ENCODE results near the gene TP63.

The TP63 gene

GRCh38 chr3:189786479-189787064, 155.4 kb downstream of the TP63 start:
- DNase-seq, result peak in 1 of 2 experiments; percentile 9

- DNase-seq, result no peak
These were observed 156.0 kb downstream of the TP63 start for GRCh38 chr3:189787191-189787590.

DNA sequence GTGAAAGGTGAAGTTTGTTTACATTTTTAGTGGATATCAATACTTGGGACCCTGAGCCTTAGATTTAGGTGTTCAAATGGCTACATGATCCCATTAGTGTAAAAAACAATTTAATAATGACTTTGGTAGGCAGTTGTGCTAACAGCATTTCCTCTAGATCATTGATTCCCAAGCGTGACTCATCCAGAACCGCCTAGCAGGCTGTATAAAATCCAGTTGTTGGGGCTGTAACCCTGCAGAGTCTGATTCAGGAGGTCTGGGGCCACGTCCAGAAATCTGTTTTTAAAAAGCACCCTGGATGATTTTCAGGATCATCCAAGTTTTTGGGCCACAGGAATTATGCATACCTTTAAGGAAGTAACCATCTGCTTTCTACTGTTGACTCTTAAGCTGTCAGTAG, 156.4 kb downstream of the TP63 start:
- DNase-seq, result no peak

DNA sequence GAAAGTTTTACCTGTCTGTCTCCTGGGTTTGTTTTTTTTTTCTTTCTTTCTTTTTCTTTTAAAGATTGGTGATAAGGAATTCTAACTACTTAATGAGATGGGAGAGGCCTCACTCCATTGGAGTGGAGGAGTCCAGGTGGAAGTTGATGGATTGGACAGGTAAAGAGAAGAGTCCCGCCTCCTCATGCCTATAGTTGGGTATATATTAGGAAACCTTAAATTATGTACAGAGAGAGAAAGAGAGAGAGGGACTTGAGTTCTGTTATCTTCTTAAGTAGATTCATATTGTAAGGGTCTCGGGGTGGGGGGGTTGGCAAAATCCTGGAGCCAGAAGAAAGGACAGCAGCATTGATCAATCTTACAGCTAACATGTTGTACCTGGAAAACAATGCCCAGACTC, 158.2 kb downstream of the TP63 start:
- no peak for DNase-seq

GRCh38 chr3:189790658-189791057, 159.5 kb downstream of the TP63 start:
- DNase-seq, result no peak

GRCh38 chr3:189792046-189792929, 161.1 kb downstream of the TP63 start:
- no peak for DNase-seq

- no peak for DNase-seq
These were observed 163.3 kb downstream of the TP63 start for GRCh38 chr3:189794518-189794917.

DNA sequence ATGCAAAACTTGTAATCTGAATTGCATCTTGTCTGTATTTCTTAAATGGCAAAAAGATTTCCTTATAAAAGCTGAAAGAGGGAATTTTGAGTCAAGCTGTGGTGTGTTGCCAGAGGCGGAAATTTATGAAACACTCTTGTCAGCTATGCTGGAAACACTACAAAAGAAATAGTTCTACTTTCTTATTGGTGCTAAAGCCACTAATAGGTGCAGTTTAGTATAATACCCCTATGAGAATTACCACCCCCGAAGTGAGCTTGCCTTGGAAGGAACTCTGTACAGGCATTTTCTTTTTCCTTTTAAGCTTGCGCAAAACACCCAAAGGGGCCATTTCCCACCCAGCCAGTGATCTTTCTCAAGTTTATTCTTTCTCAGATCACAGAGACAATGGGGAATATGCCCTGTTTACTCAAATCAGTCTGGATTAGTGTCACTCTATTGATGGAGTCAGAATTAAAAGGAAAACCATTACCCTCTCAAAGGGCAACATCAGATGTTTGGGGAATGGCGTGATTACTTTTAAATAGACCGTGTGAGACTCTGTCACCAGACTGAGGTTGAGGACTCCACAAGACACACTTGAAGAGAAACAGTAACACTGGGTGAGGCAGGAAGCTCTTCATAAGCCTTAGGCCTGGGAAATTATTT, 166.0 kb downstream of the TP63 start:
- DNase-seq, result no peak

DNA sequence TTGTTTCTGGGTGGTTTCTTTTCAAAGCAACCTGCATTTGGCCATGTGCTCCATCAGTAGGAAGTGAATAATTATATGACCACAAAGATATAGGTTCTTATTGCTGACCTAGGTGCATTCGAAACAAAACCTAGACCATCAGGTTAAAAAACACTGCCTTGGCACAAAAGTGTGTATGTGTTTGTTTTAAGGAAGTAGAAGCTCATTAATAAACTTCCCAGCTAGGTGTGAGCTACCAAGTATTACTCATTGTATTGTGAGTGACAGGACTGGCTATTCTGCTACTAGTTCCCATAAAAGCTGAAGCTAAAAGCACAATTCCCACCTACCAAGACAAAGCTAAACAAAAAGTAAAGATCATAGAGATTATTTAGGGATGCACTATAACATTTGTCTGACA, 168.2 kb downstream of the TP63 start:
- DNase-seq, result no peak

- no peak for DNase-seq
These were observed 169.2 kb downstream of the TP63 start for GRCh38 chr3:189800436-189800835.

DNA sequence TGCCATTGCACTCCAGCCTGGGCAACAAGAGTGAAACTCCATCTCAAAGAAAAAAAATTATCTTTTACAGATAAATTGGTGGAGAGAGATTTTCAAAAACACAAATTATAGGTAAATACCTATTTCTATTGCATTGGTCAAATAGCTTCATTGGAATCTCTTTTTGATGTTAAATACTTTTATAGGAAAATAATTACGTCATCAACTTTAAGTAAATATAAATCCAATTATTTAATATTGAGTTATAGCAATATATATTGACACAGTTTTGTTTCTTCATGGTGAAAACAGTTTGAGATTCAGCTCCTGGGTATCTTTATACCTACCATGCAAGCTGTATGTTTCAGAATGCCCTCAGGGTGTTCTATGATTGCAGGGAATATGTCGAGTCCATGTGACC, 172.1 kb downstream of the TP63 start:
- no peak for DNase-seq

- no peak for DNase-seq
These were observed 174.3 kb downstream of the TP63 start for GRCh38 chr3:189805375-189806067.

- no peak for DNase-seq
These were observed 175.2 kb downstream of the TP63 start for GRCh38 chr3:189806171-189806951.

DNA sequence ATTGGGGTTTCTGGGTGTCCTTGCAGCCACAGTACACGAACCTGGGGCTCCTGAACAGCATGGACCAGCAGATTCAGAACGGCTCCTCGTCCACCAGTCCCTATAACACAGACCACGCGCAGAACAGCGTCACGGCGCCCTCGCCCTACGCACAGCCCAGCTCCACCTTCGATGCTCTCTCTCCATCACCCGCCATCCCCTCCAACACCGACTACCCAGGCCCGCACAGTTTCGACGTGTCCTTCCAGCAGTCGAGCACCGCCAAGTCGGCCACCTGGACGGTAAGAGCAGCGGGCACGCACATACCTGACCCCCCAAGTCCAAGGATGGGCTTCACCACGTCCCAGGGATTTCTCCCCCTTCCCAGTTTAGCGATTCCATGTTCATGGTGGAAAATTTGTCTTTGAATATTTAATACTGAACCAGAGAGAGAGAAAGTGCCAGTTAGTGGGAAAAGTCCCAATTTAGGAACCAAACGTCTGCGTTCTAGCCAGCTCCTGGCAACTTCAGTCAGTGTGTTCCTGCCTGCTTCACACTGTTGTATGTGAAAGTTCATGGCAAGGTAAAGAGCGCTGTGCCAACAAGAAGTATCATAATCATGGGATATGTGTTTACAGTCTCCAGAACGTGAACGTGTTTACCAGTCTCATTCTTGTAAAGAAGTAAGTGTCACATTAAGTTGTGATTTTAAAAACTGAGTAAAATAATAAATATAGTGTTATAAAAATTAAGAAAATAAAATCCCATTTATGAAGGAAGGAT, 177.2 kb downstream of the TP63 start:
- no peak for DNase-seq

DNA sequence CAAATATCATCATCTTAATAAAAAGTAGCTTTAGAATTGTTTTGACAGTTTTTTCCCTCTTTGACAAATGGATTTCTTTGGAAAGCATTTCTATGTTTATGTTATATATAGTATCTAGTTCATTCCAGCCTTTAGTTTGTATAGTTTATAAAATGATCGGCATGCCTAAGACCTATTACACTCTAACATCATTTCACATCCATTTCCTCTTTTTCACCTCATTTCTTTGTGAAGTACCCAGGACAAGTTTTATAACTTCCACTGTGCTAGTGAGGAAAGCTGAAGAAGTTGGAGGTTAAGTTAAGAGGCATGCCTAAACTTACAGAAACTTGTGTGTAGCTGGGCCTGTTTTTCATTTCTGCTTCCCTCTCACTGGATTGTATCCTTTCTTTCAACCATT, 178.4 kb downstream of the TP63 start:
- DNase-seq, result no peak

DNA sequence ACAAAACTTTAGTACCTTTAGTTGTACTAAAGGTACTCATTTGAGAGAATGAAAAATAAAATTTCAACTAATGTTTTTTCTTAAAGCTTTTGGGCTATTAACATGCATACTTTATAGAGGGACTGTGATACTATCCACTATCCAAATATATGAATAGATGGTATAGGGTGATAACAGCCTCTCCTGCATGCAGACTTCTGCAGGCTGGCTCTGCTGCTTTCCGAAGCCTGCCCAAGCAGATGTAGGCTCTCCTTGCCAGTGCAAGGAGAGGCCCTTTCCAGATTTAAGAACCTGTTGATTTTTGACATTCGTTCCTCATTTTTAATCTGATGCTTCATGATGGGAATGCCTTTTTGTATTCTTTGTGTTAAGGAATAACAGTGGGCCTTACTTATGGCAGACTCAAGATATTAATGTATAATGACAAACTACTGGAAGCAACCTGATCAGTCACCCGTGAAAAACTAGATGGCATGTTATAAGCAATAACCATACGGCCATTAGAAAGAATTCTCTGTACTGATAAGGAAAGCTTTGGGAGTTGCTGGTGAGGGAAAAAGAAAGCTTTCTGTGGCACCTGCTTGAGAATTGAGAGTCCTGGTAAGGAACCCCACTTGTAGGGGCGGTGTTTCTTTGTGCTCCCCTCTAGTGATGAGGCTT, 181.7 kb downstream of the TP63 start:
- no peak for DNase-seq

DNA sequence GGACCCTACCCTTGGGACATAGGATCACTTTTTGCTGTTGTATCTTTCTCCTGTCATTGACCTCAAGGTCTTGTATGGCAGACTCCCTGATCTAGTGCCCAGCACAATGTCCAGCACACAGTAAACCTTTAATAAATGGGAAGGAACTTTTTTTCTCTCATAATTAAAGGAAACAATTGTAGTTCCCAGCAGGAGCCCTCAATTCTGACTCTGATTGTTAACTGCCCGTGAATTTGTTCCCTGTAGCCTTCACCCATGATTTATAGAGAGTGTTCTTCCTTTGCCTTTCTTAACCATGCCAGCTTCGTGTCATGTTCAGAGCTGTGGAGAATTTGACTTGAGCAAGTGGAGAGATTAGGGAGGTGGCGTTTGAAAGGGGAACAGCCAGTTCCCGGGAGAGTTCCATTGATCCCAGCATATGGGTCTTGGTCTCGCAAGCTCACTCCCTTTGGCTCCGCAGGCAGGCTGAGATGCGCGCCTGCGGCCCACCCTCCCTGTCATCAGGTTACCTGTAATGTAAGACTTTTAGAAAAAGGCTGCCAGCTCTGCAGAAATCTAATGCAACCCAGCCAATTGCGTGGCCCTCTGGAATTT, 182.6 kb downstream of the TP63 start:
- no peak for DNase-seq

- no peak for DNase-seq
These were observed 189.2 kb downstream of the TP63 start for GRCh38 chr3:189820365-189820720.

GRCh38 chr3:189821262-189821661, 190.1 kb downstream of the TP63 start:
- no peak for DNase-seq

DNA sequence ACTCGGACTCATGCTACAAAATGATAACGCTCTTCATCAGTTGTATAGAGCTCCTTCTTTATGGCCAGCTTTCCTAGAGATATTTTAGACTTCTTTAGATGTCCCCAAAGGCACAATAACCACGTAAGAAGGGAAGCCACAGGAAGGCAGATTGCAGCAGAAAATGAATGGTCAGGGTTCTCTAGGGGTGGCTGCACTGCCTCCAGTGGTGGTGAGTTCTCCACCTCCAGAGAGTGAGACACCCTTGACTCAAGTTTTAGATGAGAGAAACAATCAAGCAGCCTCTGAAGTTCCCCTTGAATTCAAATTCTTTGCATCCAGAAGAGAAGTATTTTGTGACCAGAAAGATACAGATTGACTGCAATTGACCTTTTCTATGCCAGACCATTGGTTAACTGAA, 191.5 kb downstream of the TP63 start:
- DNase-seq, result no peak

Data from SW 1271 (cell line).